Effector CD4-positive, alpha-beta T cell (primary cell): ENCODE results near the gene MOB3A.
"Not testable (repeated sequence)": the region's sequence is repeated elsewhere in the genome, so short reads cannot be mapped to it uniquely, and the experiment has no call there.

ENCODE experiments used
- DNase-seq: peaks from one replicate; pipeline ENCODE4 v3.0.0-alpha.2; 2020

MOB3A gene

DNA sequence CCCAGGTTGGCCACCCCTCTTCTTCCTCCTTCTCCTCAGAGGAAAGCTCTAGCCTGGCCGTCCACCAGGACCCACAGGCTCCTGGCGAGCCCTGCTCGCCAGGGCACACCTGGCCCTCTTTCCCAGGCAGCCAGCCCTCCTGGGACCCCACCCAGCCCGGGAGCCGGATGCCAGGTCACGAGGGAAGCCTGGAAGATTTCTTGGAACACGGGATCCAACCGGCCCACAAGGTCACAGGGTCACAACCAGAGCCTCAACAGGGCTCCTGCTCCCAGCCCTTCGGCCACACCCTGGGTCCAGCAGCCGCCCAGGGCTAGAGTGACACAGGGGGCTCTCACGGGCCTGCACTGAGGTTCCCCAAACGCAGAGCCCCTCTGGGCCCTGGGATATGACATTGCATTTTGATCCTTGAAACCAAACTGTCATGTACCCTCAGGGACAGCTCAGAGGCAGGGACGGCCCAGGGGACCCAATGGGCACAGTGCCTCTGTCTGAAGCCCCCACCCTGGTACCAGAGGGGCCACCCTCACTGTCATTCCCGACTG, 50.6 kb downstream of the MOB3A start:
- no peak for DNase-seq

DNA sequence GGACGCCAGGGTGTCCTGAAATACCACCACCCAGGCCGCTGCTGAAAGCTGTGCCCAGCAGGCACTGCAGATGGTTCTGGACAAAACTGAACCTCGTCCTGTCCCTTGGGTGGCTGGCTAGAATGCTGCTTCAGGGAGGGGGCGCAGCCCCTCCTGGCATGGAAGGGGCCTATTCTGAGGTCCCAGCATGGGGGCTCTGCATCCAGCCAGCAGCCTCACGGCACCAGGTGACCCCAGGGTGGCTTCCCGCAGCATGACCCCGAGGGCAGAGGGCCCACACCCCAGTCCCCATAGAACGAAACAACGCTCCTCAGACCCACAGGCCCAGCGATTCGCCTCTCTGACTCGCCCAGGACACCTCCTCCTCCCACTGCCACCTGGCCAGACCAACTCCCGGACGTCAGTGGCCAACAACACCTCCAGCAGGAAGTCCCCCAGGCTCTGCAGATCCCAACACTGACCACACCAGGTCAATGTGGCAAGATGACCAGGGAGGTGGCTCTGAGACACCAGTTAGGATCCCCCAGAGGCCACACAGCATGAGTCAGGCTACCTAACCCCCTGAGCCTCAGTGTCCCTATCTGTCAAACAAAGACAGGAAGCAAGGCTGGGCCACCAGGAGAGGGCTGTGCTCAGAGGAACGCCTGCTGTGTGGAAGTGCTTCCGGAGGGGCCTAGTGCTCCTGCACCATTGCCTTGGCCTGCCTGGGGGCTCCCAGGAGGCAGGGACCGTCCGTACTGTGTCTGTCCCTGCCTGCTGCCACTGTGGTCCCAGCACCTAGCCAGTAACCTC, 51.2 kb downstream of the MOB3A start:
- no peak for DNase-seq

DNA sequence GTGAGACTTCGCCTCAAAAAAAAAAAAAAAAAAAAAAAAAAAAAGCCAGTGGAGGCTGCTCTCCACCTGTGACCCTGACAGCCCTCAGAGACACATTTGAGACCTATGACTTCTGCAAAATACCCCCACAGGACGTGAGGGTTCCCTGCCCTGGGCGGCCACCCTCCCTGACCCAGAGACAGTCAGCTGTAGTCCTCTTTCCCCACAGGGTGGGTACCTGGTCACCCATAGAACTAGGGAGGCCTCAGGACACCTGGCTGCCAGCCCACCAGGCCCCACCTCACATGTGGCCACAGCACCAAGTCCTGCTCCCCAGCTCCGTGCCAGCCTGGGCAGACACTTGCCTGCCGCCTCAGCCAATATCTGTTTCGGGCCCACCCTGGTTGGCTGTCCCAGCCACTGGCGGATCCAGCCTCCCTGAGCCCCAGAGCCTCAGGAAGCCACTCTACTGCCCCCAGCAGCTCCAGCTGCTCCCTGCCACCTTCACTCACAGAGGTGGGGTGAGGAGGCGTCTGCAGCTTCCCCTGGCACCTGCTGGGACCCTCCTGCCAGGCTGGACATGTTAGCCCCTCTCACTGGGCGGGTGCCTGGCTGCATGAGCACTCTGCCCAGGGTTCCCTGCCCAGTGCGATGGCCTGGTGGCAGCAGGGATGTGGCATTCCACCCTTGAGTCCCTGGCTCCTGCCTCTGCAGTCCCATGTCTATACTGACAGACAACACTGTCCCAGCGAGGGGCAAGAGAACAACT, 52.0 kb downstream of the MOB3A start:
- DNase-seq: peak; percentile 3

DNA sequence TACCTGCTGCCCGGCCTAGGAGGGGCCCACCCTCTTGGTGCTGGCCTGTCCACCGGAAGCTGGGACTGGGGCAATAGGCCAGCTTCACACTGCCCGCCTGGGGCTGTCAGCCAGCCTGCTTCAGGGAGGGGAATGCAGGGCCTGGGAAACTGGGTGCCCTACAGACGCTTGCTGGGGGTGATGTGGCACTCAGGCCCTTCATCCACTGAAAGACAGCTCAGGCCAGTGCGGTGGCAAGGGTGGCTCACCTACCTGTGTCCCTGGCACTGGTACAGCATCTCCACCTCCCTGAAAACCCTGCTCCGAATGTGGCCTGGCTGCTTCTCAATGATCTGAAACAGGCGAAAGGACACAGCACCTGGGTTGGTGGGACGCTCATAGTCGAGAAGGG, 52.9 kb downstream of the MOB3A start:
- DNase-seq: no peak

DNA sequence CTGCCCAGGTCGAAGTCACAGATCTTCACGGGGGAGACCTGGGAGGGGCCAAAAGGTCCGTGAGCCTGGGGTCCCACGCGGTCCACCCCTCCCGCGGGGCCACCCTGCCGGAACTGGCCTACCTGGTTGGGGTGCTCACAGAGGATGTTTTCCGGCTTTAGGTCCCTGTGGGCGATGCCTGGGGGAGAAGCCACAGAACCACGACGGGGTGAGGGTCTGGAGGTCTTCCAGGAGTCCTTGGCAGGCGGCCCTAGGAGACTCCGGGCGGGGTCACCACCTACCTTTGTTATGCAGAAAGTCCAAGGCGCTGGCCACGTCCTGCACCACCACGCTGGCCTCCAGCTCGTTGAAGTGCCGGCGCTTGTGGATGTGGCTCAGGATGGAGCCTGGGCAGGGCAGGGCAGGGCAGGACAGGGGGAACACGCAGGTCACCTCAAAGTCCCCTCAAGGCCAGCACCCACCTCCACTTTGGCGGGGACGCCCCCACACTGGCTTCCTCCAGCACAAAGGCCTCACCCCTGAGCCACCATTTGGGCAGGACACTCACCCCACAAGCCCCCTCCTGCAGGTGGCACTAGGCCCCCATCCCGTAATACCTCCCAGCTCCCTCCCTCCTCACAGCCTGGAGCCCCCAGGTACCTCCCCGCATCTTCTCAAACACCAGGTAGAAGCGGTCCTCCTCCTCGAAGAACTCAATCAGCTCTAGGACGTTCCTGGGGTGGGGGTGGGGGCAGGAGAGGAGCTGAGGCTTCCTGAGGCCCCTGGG, 53.5 kb downstream of the MOB3A start:
- DNase-seq: peak; percentile 20

DNA sequence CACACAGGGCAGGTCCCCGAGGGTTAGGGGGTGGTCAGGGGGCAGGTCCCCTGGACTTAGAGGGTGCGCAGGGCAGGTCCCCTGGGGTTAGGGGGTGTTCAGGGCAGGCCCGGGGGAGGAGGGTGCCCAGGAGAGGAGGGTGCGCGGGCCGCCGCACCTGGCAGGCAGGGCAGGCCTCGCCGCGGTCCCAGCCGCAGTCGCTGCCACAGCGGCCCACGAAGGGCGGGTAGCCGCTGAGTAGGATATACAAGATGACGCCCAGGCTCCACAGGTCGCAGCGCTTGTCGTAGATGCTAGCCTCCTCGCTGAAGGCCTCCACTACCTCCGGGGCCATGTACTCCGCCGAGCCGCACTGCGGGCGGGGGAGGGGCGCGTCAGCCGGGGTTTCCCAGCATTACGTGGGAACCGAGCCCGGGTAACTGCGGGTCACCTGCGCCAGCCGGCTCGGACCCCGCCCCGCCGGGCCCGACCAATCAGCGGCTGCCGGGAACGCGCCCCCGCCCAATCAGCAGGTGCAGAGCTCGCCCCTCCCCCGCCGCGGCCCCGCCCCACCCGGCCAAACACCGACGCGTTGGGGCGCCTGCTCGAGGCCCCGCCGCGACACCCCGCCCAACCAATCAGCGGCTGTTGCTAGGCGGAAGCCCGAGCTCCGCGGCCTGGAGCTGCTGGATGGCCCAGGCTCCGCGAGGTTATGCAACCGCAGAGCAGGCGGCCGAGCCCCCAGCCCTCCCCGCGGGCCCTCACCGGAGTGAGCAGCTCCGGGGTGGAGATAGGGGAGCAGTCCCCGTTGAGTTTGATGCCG, 54.2 kb downstream of the MOB3A start:
- DNase-seq: peak; percentile 99

DNA sequence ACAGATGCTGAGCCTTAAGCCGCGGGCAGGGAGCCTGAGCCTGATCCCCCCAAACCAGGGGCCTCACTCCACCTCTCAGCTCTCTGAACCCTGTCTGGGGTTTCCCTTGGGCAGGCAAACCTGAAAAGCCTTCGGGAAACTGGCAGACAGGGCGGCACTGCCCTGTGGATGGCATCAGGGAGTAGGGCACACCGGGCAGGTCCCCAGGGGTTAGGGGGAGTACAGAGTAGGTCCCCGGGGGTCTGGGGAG, 54.8 kb downstream of the MOB3A start:
- DNase-seq: no peak

DNA sequence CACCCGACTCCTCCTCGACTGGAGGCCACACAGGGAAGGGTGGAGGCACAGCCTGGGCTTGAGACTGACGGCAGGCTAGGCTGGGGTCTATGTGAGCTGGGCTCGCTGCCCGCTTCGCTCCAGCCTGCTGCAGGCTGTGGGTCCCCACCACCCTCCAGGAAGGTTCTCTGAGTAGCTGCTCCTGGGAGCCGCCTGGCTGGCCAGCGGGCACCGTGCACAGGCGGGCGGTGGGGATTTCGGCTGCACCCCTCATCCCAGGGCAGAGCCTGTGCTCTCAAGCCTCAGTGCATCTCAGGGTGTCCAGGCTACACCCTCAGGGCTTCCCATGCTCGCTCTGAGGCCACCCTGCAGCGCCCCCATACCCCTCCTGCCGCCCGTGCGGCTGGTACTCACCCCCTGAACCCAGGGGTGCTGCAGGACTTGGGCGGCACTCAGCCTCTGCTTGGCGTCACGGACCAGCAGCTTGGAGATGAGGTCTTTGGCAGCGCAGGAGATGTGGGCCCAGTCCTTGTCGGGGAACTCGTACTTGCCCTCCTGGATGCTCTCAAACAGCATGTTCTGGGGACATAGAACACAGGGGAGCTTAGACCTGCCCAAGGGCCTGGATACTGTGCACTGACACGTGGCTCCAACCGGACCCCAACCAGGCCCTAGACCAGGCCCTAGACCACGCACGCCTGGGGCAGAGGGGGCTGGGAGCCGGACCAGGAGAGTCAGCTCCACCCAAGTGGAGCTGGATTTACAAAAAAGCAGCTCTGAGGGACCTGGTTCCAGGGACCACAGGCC, 55.3 kb downstream of the MOB3A start:
- peak; percentile 9 for DNase-seq

DNA sequence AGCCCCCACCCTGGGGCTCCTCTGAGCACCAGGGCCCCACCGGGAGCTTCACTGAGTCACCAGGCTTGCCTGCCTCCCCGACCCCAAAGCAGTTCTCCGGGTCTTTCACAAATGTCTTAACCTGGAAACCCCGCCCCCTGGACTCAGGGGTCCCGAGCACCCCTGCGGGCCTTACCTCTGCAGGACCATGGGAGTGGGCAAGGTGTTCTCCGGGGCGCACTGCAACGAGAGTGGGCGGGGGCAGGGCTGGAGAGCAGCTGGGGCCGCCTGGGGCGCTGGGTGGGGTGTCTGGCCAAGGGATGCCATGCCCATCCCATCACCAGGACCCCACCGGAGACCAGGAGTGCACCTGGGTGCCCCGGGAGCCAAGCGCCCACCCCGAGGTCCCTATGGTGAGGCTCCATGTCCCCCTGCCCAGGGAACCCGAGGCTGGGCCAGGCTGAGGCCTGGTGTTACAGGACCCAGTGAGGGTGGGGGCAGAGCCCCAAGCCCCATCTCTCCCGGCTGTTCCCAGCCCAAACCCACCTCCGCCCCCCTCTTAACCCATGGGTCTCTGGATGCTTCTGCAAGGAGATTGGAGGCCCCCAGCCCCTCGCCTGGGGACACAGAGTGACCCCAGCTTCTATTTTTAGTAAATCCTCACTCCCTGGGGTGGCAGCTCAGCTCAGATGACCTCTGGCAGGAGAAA, 56.0 kb downstream of the MOB3A start:
- no peak for DNase-seq

DNA sequence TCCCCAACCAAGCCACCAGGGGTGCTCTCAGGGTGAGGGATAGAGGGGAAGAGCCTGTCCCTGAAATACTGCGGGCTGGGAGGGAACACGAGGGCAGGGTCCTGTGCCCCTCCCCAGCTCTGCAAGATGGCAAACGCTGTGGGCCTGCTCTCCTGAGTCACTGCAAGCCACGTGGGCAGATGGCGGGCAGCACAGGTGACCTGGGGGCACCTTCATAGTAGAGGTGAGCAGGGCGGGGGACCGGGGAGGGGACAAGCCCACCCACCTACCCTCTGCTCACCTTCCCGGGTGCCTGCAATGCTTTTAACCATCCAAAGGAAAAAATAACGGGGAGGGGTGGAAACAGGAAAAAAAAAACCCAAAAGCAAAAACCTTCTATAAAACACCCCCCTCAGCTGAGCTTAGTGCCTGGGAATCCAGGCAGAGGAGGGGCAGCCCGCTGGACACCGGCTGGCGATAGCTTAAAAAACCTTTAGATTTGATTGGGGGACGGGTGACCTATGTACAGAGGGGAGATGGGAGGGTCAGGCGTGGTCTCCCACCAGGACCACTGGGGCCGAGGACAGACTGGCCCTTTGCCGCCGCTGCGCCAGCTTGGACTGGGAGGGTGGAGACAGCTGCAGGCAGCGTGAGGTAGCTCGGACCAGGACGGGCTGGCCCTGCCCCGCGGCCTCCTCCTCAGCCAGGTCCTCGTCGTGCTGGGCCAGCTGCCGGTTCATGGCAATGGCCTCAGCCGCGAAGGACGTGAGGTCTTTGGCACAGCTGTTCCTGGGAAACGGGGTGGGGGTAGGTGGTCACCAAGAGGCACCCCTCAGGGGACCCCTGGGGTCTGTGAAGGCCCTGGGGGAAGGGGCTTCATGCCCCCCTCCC, 56.8 kb downstream of the MOB3A start:
- DNase-seq: no peak

DNA sequence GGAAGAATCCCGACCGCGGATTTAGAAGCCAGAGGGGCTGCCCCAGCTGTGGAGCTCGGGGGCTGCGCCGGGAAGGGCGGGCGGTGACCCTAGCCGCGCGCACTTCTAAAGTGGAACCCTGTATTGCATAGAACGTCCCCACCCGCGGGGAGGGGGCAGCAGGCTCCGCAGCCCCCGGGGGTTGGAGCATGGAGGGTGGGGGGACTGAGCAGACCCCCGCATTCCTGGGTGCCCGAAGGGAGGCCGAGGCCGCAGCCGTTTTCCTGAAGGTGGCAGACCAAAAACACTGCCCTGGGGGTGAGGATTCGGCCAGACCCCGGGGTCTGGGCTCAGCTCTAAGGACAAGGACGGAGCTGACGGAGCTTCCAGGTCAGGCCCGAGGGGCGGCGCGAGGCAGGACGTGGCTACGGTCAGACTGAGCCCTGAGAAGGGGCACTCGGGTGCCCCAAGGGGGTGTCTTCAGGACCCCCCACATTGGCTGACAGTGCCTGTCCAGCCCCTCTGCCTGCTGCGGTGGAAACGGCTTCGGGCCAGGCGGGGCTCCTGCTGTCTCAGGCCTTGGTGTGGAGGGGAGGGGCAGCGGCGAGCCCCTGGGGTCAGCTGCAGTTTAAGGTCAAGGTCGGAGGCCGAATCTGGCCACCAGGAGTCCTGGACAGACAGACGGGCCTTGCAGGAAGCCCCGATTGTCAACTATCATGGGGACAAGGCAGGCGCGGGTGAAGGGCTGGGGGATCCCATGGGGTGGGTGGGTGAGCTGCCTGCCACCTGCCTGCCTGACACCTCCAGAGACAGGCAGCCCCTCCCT, 57.6 kb downstream of the MOB3A start:
- DNase-seq: no peak

DNA sequence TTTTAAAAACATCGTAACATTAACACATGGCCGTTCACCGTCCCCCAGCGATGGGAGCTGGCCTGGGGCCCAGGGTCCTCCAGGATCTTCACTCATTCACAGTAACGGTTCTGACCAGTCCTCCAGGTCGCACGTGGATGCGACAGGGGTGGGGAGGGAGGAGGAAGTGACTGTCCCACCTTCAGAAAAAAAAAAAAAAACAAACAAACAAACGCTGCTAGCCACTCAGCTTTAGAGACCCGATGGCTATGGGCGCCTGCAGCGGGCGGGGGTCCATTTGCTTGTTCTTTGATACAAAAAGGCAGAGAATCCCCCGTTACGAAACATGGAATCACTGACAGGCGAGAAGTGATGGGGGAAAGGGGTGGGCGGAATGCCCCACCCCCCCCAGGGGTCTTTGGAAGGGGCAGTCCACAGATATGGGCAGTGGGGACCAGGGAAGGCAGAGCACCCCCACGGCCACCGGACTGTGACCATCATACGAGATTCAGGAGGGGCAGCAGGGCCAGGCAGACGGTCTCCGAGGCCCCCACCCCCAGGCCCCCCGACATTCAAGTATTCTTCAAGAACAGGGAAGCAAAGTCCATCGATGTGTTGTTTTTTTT, 58.4 kb downstream of the MOB3A start:
- DNase-seq: no peak

DNA sequence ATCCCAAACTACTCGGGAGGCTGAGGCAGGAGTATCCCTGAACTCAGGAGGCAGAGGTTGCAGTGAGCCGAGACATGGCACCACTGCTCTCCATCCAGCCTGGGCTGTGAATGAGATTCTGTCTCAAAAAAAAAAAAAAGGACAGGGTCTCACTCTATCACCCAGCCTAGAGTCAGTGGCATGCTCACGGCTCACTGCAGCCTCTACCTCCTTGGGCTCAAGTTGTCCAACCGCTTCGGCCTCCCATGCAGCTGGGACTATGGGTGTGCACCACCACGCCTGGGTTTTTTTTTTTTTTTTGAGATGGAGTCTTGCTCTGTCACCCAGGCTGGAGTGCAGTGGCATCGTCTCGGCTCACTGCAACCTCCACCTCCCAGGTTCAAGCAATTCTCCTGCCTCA, 59.7 kb downstream of the MOB3A start:
- DNase-seq: no peak

DNA sequence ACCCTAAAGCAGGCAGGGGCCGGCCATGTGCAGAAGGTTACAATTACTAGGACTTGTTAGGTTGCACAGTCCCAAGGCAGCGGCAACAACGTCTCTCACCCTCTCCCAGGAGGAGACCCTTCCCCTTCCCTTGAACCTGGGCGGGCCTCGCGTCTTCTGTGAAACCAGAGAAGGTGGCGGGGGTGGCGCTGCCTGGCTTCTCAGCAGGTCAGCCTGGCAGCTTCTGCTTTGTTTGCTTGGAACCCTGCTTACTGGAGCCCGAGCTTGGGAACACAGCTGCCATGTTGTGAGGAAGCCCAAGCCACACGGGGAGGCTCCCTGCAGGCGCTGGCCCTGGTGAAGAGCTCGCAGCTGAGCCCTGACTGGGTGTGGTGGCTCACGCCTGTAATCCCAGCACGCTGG, 60.5 kb downstream of the MOB3A start:
- DNase-seq: no peak

DNA sequence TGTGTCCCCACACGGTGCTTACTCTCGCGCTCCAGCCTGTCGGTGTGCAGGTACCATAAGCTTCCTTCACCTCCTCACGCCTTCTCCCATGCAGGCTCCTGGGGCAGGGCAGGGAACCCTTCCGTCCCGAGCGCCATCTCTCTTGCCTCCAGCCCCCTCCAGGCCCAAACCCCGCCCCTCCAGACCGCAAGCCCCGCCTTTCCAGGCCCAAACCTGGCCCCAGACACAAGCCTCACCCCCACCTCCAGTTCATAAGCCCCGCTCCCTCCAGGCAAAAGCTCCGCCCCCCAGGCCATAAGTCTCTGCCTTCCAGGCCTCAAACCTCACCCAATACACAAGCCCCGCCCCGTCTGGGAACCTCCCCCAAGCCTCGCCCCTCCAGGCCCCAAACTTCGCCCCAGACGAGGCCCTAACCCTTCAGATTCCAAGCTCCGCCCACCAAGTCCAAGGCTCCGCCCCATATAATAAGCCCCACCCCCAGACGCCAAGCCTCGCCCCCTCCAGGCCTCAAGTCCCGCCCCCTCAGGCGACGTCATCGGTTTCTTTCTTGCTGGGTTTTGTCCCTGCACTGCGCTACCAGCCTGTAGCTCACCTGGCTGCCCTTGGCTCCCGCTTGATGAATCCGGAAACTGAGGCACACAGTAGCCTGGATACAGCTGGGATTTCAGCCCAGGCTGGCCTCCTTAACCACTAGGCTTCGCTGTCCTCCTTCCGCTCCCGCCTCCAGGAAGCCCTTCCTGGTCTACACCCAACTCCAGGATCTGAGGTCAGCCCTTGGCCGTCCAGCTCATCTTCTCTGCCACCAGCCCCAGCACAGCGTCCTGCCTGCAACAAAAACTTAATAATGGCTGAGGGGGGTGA, 61.2 kb downstream of the MOB3A start:
- DNase-seq: peak; percentile 64

DNA sequence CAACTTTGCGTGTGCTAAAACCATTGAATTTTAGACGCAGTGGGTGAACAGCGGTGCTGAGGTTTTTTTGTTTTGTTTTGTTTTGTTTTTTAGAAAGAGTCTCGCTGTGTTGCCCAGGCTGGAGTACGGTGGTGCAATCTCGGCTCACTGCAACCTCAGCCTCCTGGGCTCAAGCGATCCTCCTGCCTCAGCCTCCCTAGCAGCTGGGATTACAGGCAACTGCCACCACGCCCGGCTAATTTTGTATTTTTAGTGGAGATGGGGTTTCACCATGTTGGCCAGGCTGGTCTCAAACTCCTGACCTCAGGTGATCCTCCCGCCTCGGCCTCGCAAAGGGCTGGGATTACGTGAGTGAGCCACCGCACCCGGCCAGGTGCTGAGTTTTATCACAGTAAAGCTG, 61.9 kb downstream of the MOB3A start:
- not testable (repeated sequence) for DNase-seq

DNA sequence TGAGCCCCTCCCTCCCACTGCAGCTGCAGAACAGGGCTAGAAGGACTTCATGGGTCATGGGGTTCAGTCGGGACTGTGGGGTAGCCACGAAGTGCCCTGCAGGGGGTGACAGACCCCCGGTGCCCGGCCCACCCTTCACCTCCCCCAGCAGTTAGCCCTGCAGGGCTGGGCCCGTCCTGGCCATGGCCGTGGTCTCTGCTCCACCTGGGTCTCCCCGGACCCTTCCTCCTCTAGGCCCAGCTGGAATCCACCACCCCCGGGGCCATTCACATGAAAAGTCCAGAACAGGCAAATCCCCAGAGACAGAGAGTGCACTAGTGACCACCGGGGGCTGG, 62.3 kb downstream of the MOB3A start:
- no peak for DNase-seq
